Sciatic nerve (tissue), 2 donors: Measurements from ENCODE around the gene CCDC47. TPM values are rescaled to one million over a fixed set of nuclear protein-coding genes. Genes with fewer than 3 reads are reported as not detected.

Source experiments
- ATAC-seq: fragments of 200-7000 bp; cut with Tn5 transposase; one replicate; pipeline ENCODE4 v1.9.1; 2020; ENCODE audit warnings: mild to moderate bottlenecking, moderate library complexity
- DNase-seq: peaks from one replicate; pipeline ENCODE4 v3.0.0-alpha.2; 2020; ENCODE audit warnings: low spot score
- intact Hi-C: fragments of 100-400 bp; cut with DNase I; formaldehyde crosslinking; loops from one replicate; pipeline ENCODE4 v1.14.2; 2022
- total RNA-seq: library from RNA; stranded (reverse); fragmentation: NEBNext Ultra II Directional; extraction: Animal tissue kit (Norgen Biotek cat#: 25700); gene quantifications from one replicate; pipeline ENCODE4 v1.2.1, GENCODE V29; 2021
- donor health status: DM: no; HTN: no; CAD: no.
- donor health status: DM: no; HTN: no; CAD: no.

CCDC47 gene
- total RNA-seq, 1 donor from 2014 or later: 74.0 TPM

DNA sequence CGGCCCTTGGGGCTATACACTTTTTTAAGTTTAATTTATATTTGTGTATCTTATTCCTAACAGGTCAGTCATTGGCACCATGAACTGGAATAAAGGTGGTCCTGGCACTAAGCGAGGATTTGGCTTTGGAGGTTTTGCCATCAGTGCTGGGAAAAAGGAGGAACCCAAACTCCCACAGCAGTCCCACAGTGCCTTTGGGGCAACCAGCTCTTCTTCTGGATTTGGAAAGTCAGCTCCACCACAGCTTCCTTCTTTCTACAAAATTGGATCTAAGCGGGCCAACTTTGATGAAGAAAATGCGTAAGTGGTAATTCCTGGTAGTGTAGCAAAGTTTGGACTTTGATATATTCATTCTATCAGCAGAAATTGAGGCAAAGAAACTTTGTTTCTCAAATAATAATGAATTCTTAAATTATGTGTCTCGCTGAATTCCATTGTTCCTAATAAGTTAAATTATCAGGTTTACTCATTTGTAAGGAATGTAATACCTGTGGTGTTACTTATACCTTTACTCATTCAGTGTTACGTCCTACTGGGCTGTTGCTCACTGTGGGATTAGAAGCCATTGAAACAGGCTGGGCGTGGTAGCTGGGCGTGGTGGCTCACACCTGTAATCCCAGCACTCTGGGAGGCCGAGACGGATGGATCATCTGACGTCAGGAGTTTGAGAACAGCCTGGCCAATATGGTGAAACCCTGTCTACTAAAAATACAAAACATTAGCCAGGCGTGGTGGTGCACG is 13.7 kb upstream of the CCDC47 start:
- ATAC-seq: no peak
- intact Hi-C loops: no loop called here
- DNase-seq: no peak

GRCh38 chr17:63786117-63786516 is 12.7 kb upstream of the CCDC47 start:
- intact Hi-C loops: no loop called here
- DNase-seq (no peak), ATAC-seq (no peak)

DNA sequence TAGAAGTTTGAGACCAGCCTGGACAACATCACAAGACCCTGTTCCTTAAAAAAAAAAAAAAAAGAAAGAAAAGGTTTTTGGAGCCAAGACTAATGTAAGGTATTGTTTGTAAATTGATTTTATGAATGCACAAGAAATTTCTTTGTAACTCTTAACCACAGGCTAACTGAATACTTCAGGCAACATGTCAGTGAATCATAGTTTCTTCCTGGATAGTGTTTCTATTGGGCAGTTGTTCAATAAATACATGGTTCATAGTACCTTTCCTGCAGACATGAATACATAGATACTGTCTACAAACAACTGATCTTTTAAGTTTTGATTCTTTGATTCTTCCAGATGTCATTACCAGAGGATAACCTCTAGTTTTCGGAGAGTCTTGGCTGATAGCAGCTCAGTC is 12.2 kb upstream of the CCDC47 start:
- DNase-seq: no peak
- intact Hi-C loops: no loop called here
- no peak for ATAC-seq

DNA sequence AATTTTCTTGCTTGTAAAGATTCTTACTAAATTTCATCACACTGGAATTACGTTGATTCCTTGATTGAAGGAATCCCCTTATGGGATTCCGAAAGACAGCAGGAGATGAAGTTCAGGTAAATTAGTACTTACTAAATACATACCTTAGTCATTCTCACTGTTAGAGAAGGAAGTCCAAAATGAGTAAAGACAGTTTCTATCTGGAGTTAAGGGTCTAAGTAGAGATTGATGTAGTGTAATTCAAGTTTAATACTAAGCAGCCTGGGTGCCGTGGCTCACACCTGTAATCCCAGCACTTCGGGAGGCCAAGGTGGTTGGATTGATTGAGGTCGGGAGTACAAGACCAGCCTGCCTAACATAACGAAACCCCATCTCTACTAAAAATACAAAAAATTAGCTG is 10.1 kb upstream of the CCDC47 start:
- intact Hi-C loops: no loop called here

DNA sequence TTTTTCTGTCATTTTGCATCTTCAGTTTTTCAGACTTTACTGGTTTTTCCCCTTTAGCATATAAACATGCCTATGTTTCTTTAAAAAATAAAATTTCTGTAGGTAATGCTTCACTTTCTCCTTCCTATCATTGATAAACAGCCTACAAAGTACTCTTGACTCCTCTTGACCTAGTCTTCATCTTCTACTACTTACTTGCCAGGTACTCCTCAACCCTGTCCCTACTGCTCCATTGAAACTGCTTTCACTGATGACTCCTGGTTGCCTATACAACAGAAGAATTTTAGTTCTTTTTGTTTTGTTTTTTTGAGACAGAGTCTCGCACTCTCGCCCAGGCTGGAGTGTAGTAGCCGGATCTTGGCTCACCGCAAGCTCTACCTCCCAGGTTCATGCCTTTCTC is 7.5 kb upstream of the CCDC47 start:
- no peak for ATAC-seq
- intact Hi-C loops: no loop called here
- DNase-seq: no peak

More for the DNA sequence above, 10.1 kb upstream of the CCDC47 start:
- DNase-seq (no peak), ATAC-seq (no peak)

DNA sequence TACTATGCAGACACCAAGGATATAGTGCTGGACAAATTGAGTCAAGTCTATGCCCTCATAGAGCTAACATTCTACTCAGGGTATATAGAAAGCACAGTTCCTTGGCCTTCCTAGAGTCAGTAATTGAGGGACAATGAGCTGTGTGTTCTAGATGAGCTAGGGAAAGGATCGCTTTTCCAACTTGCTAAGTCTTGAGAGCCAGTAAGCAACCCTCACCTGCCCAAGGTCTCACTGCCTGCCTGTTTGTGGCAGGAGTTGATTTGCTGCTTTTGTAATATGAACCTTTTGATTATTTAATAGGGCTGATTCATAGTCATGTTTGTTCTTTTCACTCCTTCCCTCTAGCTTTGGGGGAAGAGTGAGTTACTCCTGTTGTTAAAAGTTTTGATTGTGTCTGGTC is 7.1 kb upstream of the CCDC47 start:
- intact Hi-C loops: no loop called here
- ATAC-seq (no peak), DNase-seq (no peak)

- ATAC-seq (no peak), DNase-seq (no peak)
- intact Hi-C loops: no loop called here
Observed at GRCh38 chr17:63775420-63775819, 2.0 kb upstream of the CCDC47 start.

DNA sequence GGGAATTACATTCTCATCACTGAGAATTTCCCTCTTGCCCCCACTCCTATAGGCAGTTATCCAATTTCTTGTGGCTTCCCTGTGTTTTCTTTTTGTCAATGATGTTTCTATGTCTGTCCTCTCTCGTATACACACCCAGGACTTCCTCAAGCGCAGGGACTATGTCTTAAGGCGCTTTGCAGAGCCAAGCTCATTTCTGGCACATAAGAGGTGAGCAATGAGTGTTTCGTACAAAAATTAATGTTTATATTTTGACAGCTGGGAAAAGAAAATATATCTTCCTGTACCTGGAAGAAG is 1.5 kb upstream of the CCDC47 start:
- ATAC-seq: no peak
- intact Hi-C loops: no loop called here
- DNase-seq: no peak

- DNase-seq: peak; percentile 94
- ATAC-seq: no peak
- intact Hi-C loops: no loop called here
Observed at GRCh38 chr17:63774141-63774968, 958 bp upstream of the CCDC47 start, which contains the start of gene DDX42. DDX42 (plus strand) TSS chr17:63774170; CDS start chr17:63787050, 12,880 bp downstream.

GRCh38 chr17:63772801-63773271 is 561 bp downstream of the CCDC47 start:
- intact Hi-C loops: loop anchor here (2.0 kb wide), 1 partner anchor 64 kb away; no protein-coding TSS in a partner anchor
- DNase-seq (no peak), ATAC-seq (no peak)

DNA sequence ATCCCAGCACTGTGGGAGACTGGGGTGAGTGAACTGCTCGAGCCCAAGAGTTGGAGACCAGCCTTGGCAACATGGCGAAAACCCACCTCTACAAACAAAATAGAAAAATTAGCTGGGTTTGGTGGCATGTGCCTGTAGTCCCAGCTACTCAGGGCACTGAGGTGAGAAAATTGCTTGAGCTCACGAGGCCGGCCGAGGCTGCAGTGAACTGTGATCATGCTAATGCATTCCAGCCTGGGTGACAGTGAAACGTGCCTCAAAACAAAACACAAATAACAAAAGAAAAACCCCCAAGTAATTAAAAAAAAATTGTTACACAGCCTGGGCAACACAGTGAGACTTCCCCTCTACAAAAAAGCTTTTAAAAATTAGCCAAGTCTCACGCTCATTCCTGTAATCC is 5.0 kb downstream of the CCDC47 start:
- DNase-seq: no peak
- intact Hi-C loops: no loop called here
- no peak for ATAC-seq

GRCh38 chr17:63766754-63767153 is 6.6 kb downstream of the CCDC47 start:
- intact Hi-C loops: no loop called here
- DNase-seq (no peak), ATAC-seq (no peak)

DNA sequence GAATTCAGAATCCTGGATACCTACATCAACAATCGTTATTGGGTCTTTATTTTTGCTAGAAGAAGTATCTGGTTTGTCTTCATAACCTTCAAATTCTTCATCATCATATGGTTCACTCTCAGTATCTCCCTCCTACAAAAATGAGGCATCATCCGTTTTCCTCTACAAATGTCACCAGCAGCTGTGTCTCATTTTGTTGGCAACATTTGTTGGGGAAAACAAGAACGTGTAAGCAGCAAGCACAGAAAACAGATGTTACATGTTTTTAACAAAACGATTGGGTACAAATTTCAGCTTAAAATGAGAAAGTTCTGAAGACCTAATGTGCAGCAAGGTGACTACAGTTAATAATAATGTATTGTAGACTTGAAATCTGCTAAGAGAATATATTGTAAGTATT is 8.7 kb downstream of the CCDC47 start:
- intact Hi-C loops: no loop called here
- no peak for DNase-seq
- no peak for ATAC-seq

GRCh38 chr17:63762161-63763078 is 11.0 kb downstream of the CCDC47 start:
- ATAC-seq (no peak), DNase-seq (no peak)
- intact Hi-C loops: no loop called here

GRCh38 chr17:63760771-63761539 is 12.4 kb downstream of the CCDC47 start:
- no peak for DNase-seq
- no peak for ATAC-seq
- intact Hi-C loops: no loop called here

DNA sequence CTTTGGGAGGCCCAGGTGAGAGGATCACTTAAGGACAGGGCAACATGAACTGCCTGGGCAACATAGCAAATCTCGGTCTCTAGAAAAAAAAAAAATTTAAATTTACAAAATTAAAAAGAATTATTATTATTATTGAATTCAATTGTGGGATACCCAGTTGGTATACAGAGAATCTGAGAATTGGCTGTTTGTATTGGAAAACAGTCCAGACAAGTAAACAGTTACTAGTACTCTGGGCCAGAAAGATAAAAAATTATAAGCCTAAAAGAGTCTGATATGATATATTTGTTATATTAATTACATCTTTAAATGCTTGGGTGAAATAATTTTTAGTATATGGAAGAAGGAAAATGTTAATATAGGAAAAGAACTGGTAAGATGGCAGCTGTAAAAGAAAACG is 15.0 kb downstream of the CCDC47 start:
- intact Hi-C loops: no loop called here
- no peak for ATAC-seq
- DNase-seq: no peak

- no peak for DNase-seq
- intact Hi-C loops: no loop called here
- no peak for ATAC-seq
Observed at GRCh38 chr17:63754046-63754445, 19.4 kb downstream of the CCDC47 start.

DNA sequence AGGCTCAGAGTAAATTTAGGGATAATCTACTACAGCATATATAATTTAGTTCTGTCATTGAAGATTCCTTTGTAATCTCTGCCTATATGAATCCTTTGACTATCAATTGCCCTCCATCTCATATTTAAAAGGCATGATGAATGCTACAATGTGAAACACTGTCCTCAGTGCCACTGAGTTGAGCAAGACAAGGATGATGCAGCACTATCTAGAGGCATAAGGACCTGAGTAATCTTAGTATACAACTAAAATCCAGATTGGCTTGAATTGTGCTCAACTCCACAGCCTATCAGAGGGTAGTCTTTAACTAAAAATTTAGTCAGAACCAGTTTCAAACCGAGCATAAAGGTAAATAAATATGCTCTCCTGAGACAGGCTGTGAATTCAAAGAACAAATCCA is 20.2 kb downstream of the CCDC47 start:
- intact Hi-C loops: no loop called here
- DNase-seq (no peak), ATAC-seq (no peak)

- DNase-seq: no peak
- intact Hi-C loops: no loop called here
- ATAC-seq: no peak
Observed at GRCh38 chr17:63752707-63753106, 20.7 kb downstream of the CCDC47 start.
